ENCODE results near the gene CNTNAP3B.
"Not testable (repeated sequence)": the region's sequence is repeated elsewhere in the genome, so short reads cannot be mapped to it uniquely, and the experiment has no call there.

CNTNAP3B gene

GRCh38 chr9:42129073-42129729, at the start of gene CNTNAP3B:
CNTNAP3B (minus strand) TSS chr9:42129426; CDS start chr9:42129094, 332 bp downstream.
- DNase-seq = not testable (repeated sequence)

DNA sequence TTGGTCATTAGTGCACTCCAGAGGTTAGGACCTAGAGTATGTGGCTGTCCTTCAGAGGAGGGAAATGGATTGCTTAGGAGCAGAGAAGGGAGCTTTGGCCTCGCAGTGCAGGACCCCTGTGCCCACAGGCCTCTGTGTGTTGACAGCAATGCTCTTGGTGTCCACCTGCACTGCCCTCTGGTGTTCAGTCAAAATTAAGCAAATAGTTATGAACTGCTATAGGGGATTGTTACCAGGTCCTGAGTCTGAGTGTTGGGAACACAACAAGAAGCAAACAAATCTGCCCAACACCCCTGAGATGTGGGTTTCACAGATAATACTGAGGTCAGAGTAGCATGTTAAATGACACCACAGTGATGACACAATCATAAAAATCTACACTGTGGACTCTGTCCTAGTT, 31.1 kb upstream of the CNTNAP3B start:
- DNase-seq = not testable (repeated sequence)

DNA sequence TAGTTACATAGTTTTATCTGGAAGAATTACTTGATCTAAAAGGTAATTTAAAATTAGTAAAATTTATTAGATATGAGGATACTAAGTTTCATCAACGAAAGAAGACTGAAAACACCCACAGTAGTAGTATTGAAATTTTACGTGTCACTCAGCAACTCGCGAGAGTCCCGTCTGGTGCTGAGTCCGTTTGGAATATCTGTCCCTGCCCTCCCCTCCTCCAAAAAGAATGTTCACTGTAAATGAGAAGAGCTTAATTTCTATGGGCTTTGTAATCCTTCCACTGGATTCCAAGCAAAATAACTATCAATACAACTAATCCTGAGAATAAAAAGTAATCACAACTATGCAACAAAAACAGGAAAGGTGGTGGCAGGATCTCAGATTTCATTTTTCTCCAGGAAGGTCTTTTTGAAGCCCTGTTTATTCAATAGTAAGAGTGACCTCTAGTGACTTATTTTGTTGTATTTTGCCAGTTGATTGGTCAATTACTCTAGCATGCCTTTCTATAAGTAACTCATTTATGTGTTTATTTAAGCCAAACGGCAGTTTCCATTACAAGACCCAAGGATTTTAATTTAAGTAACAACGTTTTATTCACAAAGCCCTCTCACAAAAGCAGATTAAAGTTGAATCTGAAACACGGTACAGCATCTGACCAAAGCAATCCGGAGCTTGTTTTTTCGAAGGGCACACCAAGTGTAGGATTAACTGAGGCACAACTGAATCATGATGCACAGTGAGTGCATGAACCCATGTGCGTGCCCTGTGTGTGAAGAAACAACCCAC, 2.0 kb downstream of the CNTNAP3B start:
- DNase-seq = not testable (repeated sequence)

GRCh38 chr9:42121007-42121406, 8.2 kb downstream of the CNTNAP3B start:
- not testable (repeated sequence) for DNase-seq

DNA sequence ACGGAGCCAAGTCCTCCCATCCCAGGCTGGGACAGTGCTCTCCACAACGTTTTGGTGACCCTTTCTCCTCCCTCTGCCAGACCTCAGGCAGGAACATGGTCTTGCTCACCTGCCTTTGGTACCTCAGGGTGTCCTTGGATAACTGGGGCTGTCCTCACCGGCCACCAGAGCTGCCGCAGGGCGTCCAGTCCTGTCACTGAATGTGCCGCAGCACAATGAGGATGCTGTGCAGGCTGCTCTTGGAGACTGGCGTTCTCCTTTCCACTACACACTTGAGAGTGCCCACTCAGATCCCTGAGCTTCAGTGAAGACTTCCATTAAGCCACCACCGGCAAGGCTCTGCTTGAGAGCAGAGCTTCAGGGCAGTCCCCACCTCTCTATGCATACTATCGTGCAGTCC, 33.3 kb downstream of the CNTNAP3B start:
- DNase-seq = not testable (repeated sequence)

- DNase-seq = not testable (repeated sequence)
These were observed 44.7 kb downstream of the CNTNAP3B start for GRCh38 chr9:42084559-42084952.

DNA sequence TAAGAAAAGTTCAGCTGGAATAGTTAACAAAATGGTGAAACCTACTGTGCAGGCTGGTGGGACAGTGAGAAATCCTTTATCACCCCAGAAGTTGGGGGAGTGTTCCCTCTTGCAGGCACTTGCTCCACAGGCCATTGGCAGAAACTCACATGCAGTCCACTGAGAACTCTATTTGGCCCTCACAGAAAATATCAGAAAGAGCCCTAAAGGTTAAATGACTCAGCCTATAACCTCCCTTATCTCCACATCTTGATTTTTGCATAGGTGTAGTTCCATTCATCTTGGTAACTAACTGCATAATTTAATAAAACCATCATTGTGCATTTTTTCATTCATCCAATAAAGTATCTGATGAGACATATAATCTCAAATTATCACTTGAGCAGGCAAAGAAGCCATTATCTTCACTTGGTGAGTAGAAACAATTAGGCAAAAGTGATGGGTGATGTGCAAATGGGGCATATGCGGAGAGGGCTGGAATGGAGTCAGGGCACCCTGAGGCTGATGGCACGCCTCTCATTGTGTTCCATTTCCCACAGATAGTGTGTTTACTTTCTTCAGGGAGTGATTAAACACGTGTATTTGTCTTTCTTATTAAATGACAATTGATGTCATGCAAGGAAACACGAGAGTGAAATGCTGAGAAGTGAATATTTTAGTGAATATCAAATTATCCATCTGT, 45.2 kb downstream of the CNTNAP3B start:
- DNase-seq = not testable (repeated sequence)

GRCh38 chr9:42080376-42080775, 48.9 kb downstream of the CNTNAP3B start:
- DNase-seq = not testable (repeated sequence)

- not testable (repeated sequence) for DNase-seq
These were observed 54.4 kb downstream of the CNTNAP3B start for GRCh38 chr9:42074868-42075267.

DNA sequence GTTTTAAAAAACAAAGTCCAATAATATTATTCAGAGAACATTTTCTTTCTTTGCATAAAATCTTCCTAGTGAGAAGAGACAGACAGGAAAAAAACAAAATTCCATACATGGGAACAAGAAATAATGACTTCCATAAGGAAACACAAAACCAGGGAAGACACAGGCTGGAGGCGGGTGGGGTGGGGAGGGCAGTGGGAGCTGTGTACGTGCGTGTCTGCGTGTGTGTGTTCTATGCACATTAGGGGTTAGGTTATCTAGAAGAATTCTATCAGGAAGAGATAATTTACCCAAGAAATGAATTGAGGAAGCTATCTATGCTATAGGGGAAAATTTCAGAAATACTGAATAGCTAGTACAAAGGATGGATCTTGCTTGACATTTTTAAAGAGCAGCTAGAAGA, 58.2 kb downstream of the CNTNAP3B start:
- DNase-seq = not testable (repeated sequence)

GRCh38 chr9:42070035-42070799, 59.0 kb downstream of the CNTNAP3B start:
- DNase-seq = not testable (repeated sequence)

DNA sequence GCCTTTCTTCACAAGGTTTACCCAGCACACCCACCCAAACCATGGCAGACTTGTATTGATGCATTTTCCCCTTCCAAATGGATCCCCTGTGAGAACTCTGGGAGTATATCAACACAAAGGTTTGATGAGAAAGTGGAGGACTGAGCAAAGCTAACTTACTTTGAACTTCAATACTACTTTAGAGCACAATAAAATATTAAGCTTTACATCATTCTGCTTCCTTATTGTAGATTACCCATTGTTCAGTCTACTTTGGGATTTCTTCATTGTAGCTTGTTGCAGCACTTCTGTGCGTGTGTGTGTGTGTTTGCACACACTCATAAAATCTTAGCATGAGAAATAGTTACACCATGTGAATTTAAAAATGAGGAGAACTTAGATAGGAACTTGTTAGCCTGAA, 75.4 kb downstream of the CNTNAP3B start:
- DNase-seq = not testable (repeated sequence)

DNA sequence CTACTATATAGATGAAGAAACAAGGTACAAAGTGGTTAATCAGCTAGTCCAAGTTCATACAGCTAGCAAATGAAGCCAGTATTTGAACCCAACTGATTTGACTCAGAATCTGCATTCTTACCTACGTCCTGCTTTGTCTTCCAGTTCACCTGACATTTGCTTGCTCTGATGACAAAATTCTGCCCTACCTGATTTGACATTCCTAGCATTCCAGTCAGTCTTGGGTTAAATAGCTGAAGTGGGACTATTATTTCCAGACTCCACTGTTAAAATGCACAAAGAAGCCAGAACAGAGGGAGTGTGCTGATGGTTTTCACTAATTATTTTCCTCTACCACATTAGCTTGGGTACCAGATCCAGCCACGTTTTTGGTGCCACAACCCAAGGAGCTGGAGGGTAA, 78.5 kb downstream of the CNTNAP3B start:
- DNase-seq = not testable (repeated sequence)

DNA sequence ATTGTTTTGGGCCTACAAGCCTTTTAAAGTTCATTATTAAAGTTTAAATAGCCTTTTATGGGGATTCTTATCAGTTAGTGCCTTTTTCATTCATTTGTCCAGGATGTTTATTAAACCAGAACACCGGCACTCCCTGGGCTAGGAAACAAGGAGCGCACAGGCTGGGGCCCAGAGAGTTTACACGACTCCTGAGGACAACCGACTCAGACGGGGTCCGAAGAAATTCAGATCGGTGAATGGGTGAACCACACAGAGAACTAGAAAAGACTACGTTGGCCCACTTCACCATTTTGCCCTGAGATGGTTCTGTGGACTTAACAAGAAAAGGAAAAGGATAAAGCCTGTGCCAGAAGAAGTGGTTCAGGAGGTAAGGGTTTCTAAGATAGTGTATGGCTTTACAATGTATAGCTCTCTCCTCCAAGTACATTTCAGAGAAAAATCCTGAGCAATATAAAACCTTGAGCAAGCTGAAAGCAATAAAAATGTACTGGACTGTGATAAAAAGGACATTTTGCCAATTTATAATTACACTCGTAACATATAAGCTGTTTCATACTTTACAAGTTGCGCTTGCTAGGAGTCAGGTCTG, 84.7 kb downstream of the CNTNAP3B start:
- DNase-seq = not testable (repeated sequence)

DNA sequence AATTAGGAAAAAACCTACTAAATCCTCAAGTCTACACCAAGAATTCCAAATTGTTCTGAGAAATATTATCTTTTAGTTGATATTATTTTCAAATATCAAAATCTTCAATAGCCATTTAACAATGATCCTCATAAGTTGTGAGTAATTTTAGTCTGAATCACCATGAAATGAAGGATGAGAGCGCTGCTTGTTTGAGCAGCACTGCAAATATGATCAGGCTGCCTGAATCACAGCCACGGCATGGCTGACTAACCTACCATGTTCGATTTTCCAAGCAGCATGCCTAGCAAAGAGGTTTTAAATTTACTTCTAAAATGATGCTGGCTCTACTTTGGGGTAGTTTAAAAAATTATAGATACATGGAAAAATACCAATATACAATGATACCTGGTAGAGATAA, 95.7 kb downstream of the CNTNAP3B start:
- not testable (repeated sequence) for DNase-seq

DNA sequence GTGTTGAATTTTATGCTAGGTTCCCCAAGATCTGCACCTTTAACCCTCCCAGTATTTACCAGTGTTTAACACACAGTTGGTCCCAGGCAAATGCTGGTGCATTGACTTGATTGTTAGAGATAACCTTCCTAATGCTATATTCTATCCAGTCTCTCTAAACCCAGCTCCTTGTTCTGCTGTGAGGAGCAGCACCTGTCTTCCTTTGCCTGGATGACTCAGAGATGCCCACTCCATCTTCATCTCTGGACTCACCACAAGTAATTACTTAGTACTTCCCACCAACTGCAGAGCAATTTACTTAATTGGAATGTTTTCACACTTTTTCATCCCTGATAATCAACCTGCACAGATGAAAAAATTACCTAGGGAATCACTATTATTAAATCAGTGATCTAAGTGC, 108.6 kb downstream of the CNTNAP3B start:
- not testable (repeated sequence) for DNase-seq

- not testable (repeated sequence) for DNase-seq
These were observed 110.9 kb downstream of the CNTNAP3B start for GRCh38 chr9:42018220-42018922.

GRCh38 chr9:42014317-42014716, 114.9 kb downstream of the CNTNAP3B start:
- not testable (repeated sequence) for DNase-seq

DNA sequence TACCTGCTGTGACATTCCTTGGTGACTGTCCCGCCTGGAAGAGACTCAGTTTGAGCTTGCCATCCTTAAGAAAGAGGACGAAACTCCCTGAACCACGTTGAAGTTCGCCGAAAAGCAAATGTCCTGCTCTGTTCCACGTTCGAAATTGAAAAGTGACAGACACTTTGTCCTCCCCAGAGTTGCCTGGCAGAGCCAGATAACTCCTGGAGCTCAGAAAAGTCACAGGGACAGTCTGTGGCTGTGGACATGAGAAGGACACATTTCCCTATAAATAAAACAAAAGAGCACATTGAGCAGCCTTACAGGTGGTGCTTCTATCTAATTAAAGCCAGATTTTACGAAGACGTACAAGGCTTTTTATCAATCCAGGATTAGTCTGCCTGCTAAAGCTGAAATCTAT, 137.6 kb downstream of the CNTNAP3B start:
- not testable (repeated sequence) for DNase-seq

GRCh38 chr9:41980271-41980670, 149.0 kb downstream of the CNTNAP3B start:
- DNase-seq = not testable (repeated sequence)

DNA sequence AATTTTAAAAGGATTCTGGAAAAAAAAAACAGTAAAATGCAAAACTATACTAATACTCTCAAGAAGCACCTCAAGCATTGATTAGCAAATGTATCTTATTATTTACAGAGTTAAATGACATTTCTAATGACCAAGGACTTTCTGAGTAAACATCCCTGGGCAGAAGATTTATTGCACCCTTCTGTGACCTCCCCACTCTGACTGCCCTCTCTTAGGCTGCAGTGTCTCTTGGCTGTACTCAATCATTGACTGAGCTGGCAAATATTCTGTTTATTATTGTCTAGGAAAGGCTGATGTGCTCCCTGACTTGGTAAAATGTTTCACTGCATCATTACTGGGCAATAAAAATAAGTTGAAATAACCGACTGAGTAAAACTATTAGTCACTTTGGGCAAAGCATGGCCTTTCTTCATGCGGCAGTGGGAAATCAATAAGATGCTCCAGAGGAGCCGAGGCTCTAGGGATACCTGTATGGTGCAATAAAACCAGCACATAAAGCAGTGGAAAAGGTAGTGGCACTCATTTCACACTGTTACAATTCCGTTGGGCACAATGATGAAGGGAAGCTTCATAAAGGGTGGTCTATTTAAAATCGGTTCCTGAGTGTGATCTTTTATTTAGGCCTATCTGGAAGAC, 151.1 kb downstream of the CNTNAP3B start:
- not testable (repeated sequence) for DNase-seq

Data from stimulated activated CD4-positive, alpha-beta T cell treated with anti-CD3 and anti-CD28 coated beads, Interleukin-1b, Interleukin-23, amount 100 ng/mL, for 48 hours (primary cell).